HCT116 (cell line): ENCODE measurements around the gene FAIM. TPM values are rescaled to one million over a fixed set of nuclear protein-coding genes. Genes with fewer than 3 reads are reported as not detected.

ENCODE experiments used
- ATAC-seq: fragments of 200-7000 bp; cut with Tn5 transposase; 2 replicates; pipeline ENCODE4 v1.9.1; 2020; ENCODE audit warnings: mild to moderate bottlenecking, moderate library complexity
- BruUV-seq: library from RNA; stranded (reverse); fragments of 400-500 nt; replicated peaks from 2 replicates; lab custom pipeline; 2021; lab: Mats Ljungman, UMichigan
- CTCF ChIA-PET: fragments of 300-600 bp; sonication (Branson Sonifier 250); formaldehyde crosslinking; loops from one replicate; lab custom pipeline; 2021; ENCODE audit warnings: antibody characterized with exemption; lab: Charles Lee
- POLR2A ChIA-PET: fragments of 300-600, 350-600 bp; sonication (Branson Sonifier 250); formaldehyde crosslinking; loops from one replicate; lab custom pipeline; 2021; ENCODE audit warnings: antibody characterized with exemption; lab: Charles Lee
- RAD21 ChIA-PET, 2 experiments: fragments of 300-600 bp; sonication (Branson Sonifier 250); formaldehyde crosslinking; loops; one replicate each; lab custom pipeline; 2023; ENCODE audit warnings: low total read pairs in 2 of 2; ENCODE audit not compliant: uncharacterized antibody in 2 of 2, unreplicated experiment in 2 of 2, low non-redundant PET in 1 of 2; lab: Charles Lee
- DNase-seq: peaks from one replicate; pipeline ENCODE4 v3.0.0-alpha.2; 2010; ENCODE audit warnings: low read depth, low spot score
- H2AFZ ChIP-seq: fragments of 200-600 bp; shearing (Covaris generic), sonication (generic); 2 replicates; pipeline ENCODE4 v1.6.1; 2017; ENCODE audit warnings: low read depth, mixed run types, mixed read lengths, antibody characterized with exemption, low read length; ENCODE audit not compliant: poor library complexity, severe bottlenecking
- H3K27ac ChIP-seq: 2 replicates; pipeline ENCODE4 v1.5.1; 2012; ENCODE audit warnings: low read depth, low read length
- H3K27me3 ChIP-seq: fragments of 200-600 bp; sonication (generic); 2 replicates; pipeline ENCODE4 v1.6.1; 2016; ENCODE audit warnings: mixed run types, low read length, mixed read lengths; ENCODE audit not compliant: insufficient read depth
- H3K36me3 ChIP-seq, 2 experiments: fragments of 200-500 bp in 1 of 2; fragments of 200-600 bp in 1 of 2; sonication (Bioruptor generic) in 1 of 2; sonication (generic) in 1 of 2; 2 replicates each; pipeline versions ENCODE4 v1.5.1 to v1.6.1; 2014 to 2016; ENCODE audit warnings: low read length in 2 of 2, inconsistent platforms in 1 of 2, mixed read lengths in 1 of 2, mixed run types in 1 of 2; ENCODE audit not compliant: insufficient read depth in 2 of 2, control insufficient read depth in 1 of 2
- H3K4me1 ChIP-seq, 2 experiments: fragments of 200-600 bp in 1 of 2; sonication (generic) in 1 of 2; 2 replicates each; pipeline versions ENCODE4 v1.5.1 to v1.6.1; 2012 to 2017; ENCODE audit warnings: low read length in 2 of 2, inconsistent platforms in 1 of 2, mild to moderate bottlenecking in 1 of 2, mixed read lengths in 1 of 2, mixed run types in 1 of 2, moderate library complexity in 1 of 2; ENCODE audit not compliant: insufficient read depth in 2 of 2, control insufficient read depth in 1 of 2
- H3K4me2 ChIP-seq: fragments of 200-600 bp; sonication (generic); 2 replicates; pipeline ENCODE4 v1.6.1; 2017; ENCODE audit warnings: mixed run types, low read length, mixed read lengths
- H3K4me3 ChIP-seq, 2 experiments: fragments of 200-600 bp in 1 of 2; sonication (generic) in 1 of 2; replicated peaks in 1 of 2; 2 replicates each; pipeline ENCODE4 v1.5.1; 2011 to 2016; ENCODE audit warnings: low read length in 2 of 2, control low read depth in 1 of 2, low read depth in 1 of 2, mild to moderate bottlenecking in 1 of 2, mixed read lengths in 1 of 2, mixed run types in 1 of 2
- H3K79me2 ChIP-seq: fragments of 200-600 bp; sonication (generic); 2 replicates; pipeline ENCODE4 v1.6.1; 2017; ENCODE audit warnings: mild to moderate bottlenecking, mixed run types, low read length, moderate library complexity, mixed read lengths; ENCODE audit not compliant: insufficient read depth
- H3K9ac ChIP-seq: fragments of 200-600 bp; sonication (generic); 2 replicates; pipeline ENCODE4 v1.6.1; 2016; ENCODE audit warnings: low read length, mixed read lengths
- H3K9me2 ChIP-seq: fragments of 200-600 bp; sonication (generic), shearing (Covaris generic); 2 replicates; pipeline ENCODE4 v1.6.1; 2017; ENCODE audit warnings: mixed run types, mild to moderate bottlenecking, moderate library complexity; ENCODE audit not compliant: insufficient read depth
- H3K9me3 ChIP-seq, 2 experiments: fragments of 200-500 bp in 1 of 2; fragments of 200-600 bp in 1 of 2; sonication (Bioruptor generic) in 1 of 2; sonication (generic) in 1 of 2; 2 replicates each; pipeline ENCODE4 v1.6.1; 2014 to 2017; ENCODE audit warnings: low read length in 2 of 2, mixed read lengths in 2 of 2, inconsistent platforms in 1 of 2, low read depth in 1 of 2, mild to moderate bottlenecking in 1 of 2, mixed run types in 1 of 2, moderate library complexity in 1 of 2; ENCODE audit not compliant: control insufficient read depth in 1 of 2, insufficient read depth in 1 of 2
- H4K20me1 ChIP-seq: fragments of 200-600 bp; sonication (generic), shearing (Covaris generic); 2 replicates; pipeline ENCODE4 v1.6.1; 2017; ENCODE audit warnings: mixed run types, mild to moderate bottlenecking, moderate library complexity; ENCODE audit not compliant: insufficient read depth
- ATF3 ChIP-seq: IDR thresholded peaks from 2 replicates; pipeline ENCODE4 v1.6.1; 2012
- CBX3 ChIP-seq: IDR thresholded peaks from 2 replicates; pipeline ENCODE4 v1.6.1; 2012; ENCODE audit warnings: low read depth
- CEBPB ChIP-seq: IDR thresholded peaks from 2 replicates; pipeline ENCODE4 v1.6.1; 2012; ENCODE audit warnings: low read depth
- EGR1 ChIP-seq: IDR thresholded peaks from 2 replicates; pipeline ENCODE4 v1.6.1; 2012; ENCODE audit warnings: low read depth
- ELF1 ChIP-seq: IDR thresholded peaks from 2 replicates; pipeline ENCODE4 v1.6.1; 2012; ENCODE audit warnings: low read depth, borderline replicate concordance
- EZH2 ChIP-seq: fragments of 200-600 bp; sonication (generic); IDR thresholded peaks from 2 replicates; pipeline ENCODE4 v1.6.1; 2017; ENCODE audit warnings: antibody characterized with exemption, mixed run types
- FOSL1 ChIP-seq: IDR thresholded peaks from 2 replicates; pipeline ENCODE4 v1.6.1; 2012; ENCODE audit warnings: low read depth
- POLR2A ChIP-seq: IDR thresholded peaks from 2 replicates; pipeline ENCODE4 v1.7.0; 2011; ENCODE audit warnings: borderline replicate concordance; ENCODE audit not compliant: insufficient read depth, insufficient read length; ENCODE audit errors: extremely low read depth
- POLR2AphosphoS5 ChIP-seq: IDR thresholded peaks from 2 replicates; pipeline ENCODE4 v1.6.1; 2011; ENCODE audit warnings: mild to moderate bottlenecking, low read depth, low read length, moderate library complexity
- RAD21 ChIP-seq: IDR thresholded peaks from 2 replicates; pipeline ENCODE4 v1.6.1; 2012; ENCODE audit warnings: low read depth, mild to moderate bottlenecking
- REST ChIP-seq: IDR thresholded peaks from 2 replicates; pipeline ENCODE4 v1.6.1; 2012; ENCODE audit warnings: low read depth
- SIN3A ChIP-seq: IDR thresholded peaks from 2 replicates; pipeline ENCODE4 v1.6.1; 2012; ENCODE audit warnings: low read depth
- SP1 ChIP-seq: IDR thresholded peaks from 2 replicates; pipeline ENCODE4 v1.6.1; 2012; ENCODE audit warnings: low read depth
- SRF ChIP-seq: IDR thresholded peaks from 2 replicates; pipeline ENCODE4 v1.6.1; 2012; ENCODE audit warnings: low read depth
- TCF7L2 ChIP-seq: IDR thresholded peaks from 2 replicates; pipeline ENCODE4 v1.7.0; 2011; ENCODE audit warnings: borderline replicate concordance, inconsistent platforms; ENCODE audit not compliant: insufficient read depth, insufficient read length; ENCODE audit errors: extremely low read depth
- ZBTB33 ChIP-seq: IDR thresholded peaks from 2 replicates; pipeline ENCODE4 v1.6.1; 2011; ENCODE audit warnings: mild to moderate bottlenecking, low read length, moderate library complexity; ENCODE audit not compliant: insufficient replicate concordance; ENCODE audit errors: extremely low read depth
- ZFX ChIP-seq: fragments of 450-650 bp; IDR thresholded peaks from 2 replicates; pipeline ENCODE4 v1.6.1; 2017
- ZNF274 ChIP-seq: fragments of 200-500 bp; sonication (Bioruptor generic); IDR thresholded peaks from 2 replicates; pipeline ENCODE4 v1.6.1; 2014; ENCODE audit warnings: mild to moderate bottlenecking, low read depth, low read length, inconsistent platforms
- intact Hi-C: fragments of 100-400 bp; cut with micrococcal nuclease; formaldehyde crosslinking; loops from 2 replicates; pipeline ENCODE4 v1.10.0; 2022
- total RNA-seq: library from RNA; stranded (reverse); gene quantifications from one replicate; pipeline ENCODE4 v1.2.1, GENCODE V29; 2021; ENCODE audit not compliant: unreplicated experiment
- TF ChIP-seq, protein P1 (sequence below), 3 experiments: fragments of 200-600 bp in 1 of 3; sonication (generic) in 1 of 3; IDR thresholded peaks in 2 of 3; conservative IDR thresholded peaks in 1 of 3; 2 replicates each; pipeline ENCODE4 v1.5.1; 2012 to 2017; ENCODE audit warnings: low read depth in 2 of 3, low read length in 2 of 3, antibody characterized with exemption in 1 of 3, borderline replicate concordance in 1 of 3, control low read depth in 1 of 3, mild to moderate bottlenecking in 1 of 3, mixed read lengths in 1 of 3, mixed run types in 1 of 3, moderate library complexity in 1 of 3; ENCODE audit not compliant: insufficient read depth in 1 of 3

Gene FAIM
- total RNA-seq, 1 experiment from 2014 or later = 12.2 TPM

DNA sequence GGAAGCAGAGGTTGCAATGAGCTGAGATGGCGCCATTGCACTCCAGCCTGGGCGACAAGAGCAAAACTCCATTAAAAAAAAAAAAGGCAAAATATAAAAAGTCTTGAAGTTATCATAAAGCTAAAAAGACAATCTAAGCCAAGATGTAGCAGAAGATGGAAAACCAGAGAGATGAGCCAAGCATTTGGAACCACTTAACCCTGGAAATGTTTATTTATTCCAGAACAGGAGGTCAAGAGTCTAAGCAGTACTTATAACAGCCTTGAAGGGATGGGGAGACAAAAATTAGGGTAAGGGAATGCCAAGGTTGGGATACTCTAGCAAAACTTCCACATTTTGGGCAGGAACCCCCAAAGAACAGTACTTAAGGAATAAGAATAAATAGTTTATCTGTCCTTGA, 30.1 kb downstream of the FAIM start:
- DNase-seq (no peak), ATAC-seq (no peak)
- no peaks in the 10 kb centered on the region for H3K27me3 ChIP-seq
- POLR2A ChIA-PET = no interaction called here
- peaks cover 0 to 4% of the 10 kb centered on the region in 2 experiments; a peak in 1 of 4 replicates for H3K9me3 ChIP-seq
- no peak overlapping the region for H3K4me2 ChIP-seq
- RAD21 ChIA-PET = no interaction called here
- CTCF ChIA-PET = no interaction called here
- no peak overlapping the region for H3K9ac ChIP-seq
- no peak overlapping the region for H3K4me3 ChIP-seq
- no peaks in the 10 kb centered on the region for H3K79me2 ChIP-seq
- no peaks in the 10 kb centered on the region for H4K20me1 ChIP-seq
- no peaks in the 10 kb centered on the region for H3K36me3 ChIP-seq
- H3K4me1 ChIP-seq = no peaks in the 10 kb centered on the region
- H3K27ac ChIP-seq = no peak overlapping the region
- BruUV-seq = no TSS peak
- intact Hi-C loops = no loop called here
- no peaks in the 10 kb centered on the region for H3K9me2 ChIP-seq
- TF ChIP-seq REST (no peak), ZFX (no peak), ATF3 (no peak), CEBPB (no peak), POLR2A (no peak), EGR1 (no peak), SIN3A (no peak), EZH2 (no peak), TCF7L2 (no peak), FOSL1 (no peak), ZBTB33 (no peak), CBX3 (no peak), RAD21 (no peak), ELF1 (no peak), SRF (no peak), ZNF274 (no peak), SP1 (no peak), POLR2AphosphoS5 (no peak)
- TF ChIP-seq, protein P1, sequence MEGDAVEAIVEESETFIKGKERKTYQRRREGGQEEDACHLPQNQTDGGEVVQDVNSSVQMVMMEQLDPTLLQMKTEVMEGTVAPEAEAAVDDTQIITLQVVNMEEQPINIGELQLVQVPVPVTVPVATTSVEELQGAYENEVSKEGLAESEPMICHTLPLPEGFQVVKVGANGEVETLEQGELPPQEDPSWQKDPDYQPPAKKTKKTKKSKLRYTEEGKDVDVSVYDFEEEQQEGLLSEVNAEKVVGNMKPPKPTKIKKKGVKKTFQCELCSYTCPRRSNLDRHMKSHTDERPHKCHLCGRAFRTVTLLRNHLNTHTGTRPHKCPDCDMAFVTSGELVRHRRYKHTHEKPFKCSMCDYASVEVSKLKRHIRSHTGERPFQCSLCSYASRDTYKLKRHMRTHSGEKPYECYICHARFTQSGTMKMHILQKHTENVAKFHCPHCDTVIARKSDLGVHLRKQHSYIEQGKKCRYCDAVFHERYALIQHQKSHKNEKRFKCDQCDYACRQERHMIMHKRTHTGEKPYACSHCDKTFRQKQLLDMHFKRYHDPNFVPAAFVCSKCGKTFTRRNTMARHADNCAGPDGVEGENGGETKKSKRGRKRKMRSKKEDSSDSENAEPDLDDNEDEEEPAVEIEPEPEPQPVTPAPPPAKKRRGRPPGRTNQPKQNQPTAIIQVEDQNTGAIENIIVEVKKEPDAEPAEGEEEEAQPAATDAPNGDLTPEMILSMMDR (IDR thresholded peaks at IDR 0.05 in 2 of 3, conservative IDR thresholded peaks at IDR 0.05 in 1 of 3; ENCODE audit: borderline replicate concordance in 1 of 3, insufficient read depth in 1 of 3, low read depth in 2 of 3, low read length in 2 of 3) = no peak
- TF ChIP-seq, all 23 proteins: peak for 0
- no peak overlapping the region for H2AFZ ChIP-seq
